ENCODE results near the gene FASTK.

FASTK gene

DNA sequence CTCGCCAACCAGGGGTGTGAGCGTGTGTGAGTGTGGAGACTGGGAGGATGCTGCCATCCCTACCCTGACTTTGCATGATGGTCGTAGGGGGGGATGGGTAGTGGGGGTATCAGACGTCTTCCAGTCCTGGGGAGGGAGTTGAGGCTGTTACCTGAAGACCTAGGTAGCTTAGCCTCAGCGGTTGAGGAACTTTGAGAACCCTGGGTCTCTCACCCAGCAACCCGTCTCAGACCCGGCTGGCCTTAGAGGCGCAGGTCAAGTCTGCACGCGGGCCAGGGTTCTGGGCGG, 18.6 kb downstream of the FASTK start:
- DNase-seq: no peak

DNA sequence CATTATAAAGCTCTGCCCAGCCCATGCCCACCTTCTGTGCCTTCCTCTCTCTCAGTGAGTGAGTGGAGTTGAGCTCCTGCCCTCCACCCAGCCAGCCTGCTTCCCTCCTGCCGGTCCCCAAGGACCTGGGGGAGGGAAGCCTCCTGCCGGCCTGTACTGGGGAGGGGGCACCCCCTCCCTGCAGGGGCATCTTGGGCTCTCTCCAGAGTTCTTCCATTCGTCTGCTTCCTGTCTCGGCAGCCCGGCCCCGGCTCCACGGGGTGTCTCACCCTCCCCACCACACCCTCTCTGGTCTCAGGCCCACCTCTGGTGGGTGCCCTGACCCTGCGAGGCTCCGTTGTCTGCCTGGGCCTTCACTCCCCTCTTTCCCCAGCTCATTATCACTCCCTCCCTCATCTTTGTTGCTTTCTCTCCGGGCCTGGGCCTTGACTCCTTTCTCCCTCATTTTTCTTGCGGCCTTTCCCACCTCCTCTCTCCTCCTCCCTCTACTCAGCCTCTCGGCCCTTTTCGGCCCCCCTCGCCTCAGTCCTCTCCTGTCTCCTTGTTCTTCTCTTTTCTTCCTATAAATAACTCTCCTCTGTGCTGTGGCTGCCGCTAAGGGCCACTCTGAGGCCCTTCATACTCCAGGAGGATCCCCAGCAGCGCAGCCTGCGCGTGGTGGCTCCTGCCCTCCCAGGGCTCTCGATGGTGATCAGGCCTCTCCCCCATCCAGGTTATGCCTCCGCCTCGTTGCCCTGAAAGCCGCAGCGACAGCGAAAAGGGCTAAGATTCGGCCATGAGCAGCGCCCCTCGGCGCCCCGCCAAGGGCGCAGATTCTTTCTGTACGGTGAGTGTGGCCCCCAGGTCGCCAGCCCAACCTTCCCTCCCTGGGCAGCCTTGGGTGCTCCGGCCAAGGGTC, 19.1 kb downstream of the FASTK start:
- no peak for DNase-seq

DNA sequence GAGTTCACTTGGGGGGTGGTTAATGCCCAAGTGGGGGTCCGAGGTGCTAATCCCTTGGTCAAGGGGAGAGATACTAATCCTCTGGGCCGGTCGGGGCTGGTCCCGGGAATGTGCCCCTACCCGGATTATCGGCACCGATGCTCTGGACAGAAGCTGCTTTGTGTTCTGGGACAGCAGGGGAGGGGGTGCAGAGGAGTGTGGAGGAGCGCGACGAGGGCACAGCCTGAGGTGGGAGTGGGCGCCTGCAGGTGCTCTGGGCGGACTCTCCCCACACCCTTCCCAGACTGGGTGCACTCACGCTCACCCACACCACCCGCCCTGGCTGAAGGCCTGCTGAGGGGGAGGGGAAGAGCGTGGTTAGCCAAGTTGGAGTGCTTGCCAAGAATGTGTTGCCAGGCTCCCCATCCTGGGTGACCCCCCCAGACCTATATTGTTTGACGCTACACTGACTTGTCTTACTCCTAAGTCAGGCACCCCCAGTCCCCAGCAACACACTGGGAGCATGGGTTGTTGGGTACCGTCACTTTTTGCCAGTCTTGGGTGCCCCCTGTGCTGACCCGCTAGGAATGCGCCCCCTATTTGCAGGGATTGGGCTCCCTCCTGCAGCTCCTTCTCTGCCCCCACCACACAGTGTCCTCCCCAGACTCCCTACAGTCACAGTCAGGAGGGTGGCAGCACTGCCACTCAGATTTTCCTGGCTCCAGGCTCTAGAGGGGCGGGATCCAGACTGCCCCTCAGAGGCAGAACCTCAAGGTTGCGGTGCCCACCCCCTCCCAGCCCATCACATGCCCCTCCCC, 20.0 kb downstream of the FASTK start:
- DNase-seq: peak; percentile 15

DNA sequence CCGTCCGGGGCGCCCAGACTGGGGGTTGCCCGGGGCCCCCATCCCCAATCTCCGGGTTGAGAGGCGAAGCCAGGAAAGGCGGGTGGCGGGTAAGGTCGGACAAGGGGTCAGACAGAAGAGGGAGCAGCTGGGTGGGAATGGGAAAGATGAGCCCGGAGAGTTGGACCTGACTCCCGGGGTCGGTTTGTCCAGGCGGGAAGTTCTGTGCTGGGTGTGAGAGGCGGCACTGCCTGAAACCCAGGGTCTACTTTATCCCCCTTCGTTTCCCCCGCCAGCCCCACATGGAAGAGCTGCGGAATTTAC, 20.5 kb downstream of the FASTK start:
- no peak for DNase-seq

- peak; percentile 72 for DNase-seq
Measured at GRCh38 chr7:151059367-151060112, 21.1 kb downstream of the FASTK start, which contains the start of gene SLC4A2. TSS of gene SLC4A2 (plus strand) at chr7:151059589. CDS start at chr7:151061988, 2,399 bp downstream.

DNA sequence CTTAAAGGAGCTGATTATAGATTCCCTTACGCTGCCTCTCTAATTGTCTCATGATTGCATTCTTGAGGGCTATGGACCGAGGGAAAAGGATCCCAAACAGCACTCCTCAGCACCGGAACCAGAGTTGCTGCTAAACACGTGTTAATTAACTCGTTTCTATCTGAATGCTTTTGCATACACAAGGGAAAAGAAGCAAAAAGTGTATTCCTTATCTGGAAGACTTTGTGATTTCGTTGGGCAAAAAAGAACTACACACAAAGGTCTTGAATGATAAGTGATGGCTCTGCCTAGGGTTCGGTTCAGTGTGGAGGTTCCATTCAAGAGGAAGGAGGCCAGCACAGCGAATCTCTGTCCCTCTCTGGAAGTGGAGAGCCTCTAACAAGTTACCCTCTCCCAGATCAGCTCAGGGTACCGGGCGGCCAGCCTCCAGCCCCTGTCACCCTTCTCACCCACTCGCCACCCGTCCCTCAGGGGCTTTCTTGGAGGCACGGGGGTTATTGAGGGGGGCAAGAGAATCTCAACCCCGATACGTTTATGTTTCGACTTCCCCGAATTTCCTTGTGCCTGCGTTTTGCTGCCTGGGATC, 21.7 kb downstream of the FASTK start:
- DNase-seq: peak; percentile 68

GRCh38 chr7:151057989-151058780, 22.4 kb downstream of the FASTK start:
- peak; percentile 97 for DNase-seq

DNA sequence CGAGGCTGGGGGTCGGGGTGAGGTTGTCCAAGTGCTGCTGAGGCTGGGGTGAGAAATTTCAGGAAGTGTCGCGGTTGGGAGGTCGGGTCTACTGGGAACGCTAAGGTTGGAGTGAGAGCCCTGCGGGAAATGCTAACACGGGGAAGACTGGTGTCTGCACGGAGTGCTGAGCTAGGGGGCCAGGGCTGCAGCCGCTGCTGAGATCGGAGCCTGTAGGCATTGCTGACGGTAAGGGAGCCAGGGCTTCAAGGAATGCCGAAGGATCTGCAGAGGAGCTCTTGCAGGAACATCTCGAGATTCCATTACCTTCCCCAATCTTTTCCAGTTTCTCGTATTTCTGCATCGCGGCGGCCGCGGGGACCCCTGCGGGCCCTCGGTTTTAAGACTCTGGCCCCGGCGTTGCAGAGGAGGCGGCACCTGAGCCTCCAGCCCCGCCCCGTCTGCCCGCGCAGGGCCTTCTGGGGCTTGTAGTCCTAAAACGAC, 23.1 kb downstream of the FASTK start, which contains the start of gene CDK5:
Gene CDK5, minus strand, starts transcription at position 392 of the 483 bp plus-strand sequence. Its CDS starts 49 bp downstream, at position 343.
- no peak for DNase-seq

DNA sequence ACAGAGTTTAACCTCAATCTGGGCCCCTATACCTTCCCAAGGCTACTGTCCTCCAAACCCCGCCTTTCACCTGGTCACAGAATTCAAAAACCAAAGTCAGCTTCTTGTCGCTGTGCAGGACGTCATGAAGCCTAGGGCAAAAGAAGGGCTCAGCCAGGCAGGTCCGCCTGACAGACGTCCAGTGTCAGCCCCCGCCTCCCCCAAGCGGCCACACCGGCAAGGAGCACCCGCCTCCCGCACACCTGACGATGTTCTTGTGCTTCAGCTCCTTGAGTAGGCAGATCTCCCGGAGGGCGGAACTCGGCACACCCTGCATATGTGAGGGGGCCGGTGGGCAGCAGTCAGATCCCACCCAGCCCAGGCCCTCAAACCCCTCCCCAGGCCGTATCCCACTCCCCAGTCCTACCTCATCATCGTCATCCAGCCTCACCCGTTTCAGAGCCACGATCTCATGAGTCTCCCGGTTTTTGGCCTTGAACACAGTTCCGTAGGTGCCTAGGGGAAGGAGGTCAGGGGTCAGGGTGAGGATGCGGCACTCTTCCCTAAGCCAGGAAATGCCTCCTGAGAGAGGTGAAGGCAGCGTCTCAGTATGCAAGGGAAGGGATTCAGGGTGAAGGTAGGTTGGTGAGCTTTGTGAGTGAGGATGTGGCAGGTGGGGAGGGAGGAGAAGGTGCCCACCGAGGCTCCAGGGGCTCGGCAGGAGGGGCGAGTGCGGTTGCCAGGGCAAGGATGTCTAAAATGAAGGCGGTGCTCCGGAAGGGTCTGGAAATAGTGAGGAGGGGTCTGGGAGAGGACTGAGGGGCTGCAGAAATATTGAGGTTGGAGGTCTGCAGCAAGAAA, 23.7 kb downstream of the FASTK start:
- no peak for DNase-seq

- peak; percentile 0 for DNase-seq
Measured at GRCh38 chr7:151056283-151056665, 24.3 kb downstream of the FASTK start.

GRCh38 chr7:151053751-151054150, 26.9 kb downstream of the FASTK start:
- DNase-seq: no peak

- DNase-seq: no peak
Measured at GRCh38 chr7:151053096-151053495, 27.5 kb downstream of the FASTK start.

GRCh38 chr7:151051108-151051507, 29.5 kb downstream of the FASTK start:
- DNase-seq: peak; percentile 58

DNA sequence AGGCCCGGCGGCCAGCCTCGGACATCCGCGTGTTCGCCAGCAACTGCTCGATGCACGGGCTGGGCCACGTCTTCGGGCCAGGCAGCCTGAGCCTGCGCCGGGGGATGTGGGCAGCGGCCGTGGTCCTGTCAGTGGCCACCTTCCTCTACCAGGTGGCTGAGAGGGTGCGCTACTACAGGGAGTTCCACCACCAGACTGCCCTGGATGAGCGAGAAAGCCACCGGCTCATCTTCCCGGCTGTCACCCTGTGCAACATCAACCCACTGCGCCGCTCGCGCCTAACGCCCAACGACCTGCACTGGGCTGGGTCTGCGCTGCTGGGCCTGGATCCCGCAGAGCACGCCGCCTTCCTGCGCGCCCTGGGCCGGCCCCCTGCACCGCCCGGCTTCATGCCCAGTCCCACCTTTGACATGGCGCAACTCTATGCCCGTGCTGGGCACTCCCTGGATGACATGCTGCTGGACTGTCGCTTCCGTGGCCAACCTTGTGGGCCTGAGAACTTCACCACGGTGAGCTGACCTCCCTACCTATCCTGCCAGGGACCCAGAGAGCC, 31.6 kb downstream of the FASTK start:
- no peak for DNase-seq

DNA sequence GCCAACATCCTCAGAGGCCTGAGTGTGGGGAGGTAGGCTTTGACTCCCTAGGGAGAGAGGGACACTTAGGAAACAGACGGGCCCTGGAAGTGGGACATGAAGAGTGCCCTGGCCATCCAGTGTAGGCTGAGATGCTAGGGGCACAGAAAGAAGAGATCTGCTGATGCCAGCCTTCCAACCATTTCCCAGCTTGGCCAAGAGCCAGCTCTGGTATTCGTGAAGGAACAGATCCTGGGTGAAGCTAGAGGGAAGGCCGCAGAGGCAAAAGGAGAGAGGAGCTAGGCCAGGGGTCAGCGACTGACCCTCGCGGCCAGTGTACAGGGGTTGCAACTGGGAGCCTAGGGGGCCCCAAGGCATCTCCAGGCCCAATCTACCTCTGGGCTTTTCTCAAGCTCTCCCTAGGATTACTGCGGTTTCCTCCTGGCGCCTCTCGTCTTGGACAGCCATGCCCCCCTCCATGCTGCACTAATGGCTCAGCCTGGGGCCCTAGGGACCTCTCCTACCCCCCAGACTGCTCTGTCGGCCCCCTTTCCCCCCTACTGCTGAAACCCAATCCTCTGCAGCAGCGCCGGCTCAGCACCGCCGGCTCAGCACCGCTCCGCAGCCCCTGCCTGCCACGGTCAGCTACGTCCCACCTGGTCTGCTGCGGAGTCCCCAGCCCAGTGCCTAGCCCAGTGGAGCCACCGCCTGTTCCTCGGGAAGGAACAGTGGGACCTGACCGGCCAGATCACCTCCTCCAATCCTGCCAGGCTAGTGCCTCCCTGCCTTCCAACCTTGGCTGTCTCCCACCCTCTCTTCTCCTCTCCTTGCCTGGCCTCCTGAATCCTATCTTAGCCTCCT, 32.4 kb downstream of the FASTK start, which contains the start of gene ASIC3:
Gene ASIC3, plus strand, starts transcription at position 556 of the 840 bp plus-strand sequence. CDS start 355 bp downstream, outside the sequence.
- DNase-seq: no peak

DNA sequence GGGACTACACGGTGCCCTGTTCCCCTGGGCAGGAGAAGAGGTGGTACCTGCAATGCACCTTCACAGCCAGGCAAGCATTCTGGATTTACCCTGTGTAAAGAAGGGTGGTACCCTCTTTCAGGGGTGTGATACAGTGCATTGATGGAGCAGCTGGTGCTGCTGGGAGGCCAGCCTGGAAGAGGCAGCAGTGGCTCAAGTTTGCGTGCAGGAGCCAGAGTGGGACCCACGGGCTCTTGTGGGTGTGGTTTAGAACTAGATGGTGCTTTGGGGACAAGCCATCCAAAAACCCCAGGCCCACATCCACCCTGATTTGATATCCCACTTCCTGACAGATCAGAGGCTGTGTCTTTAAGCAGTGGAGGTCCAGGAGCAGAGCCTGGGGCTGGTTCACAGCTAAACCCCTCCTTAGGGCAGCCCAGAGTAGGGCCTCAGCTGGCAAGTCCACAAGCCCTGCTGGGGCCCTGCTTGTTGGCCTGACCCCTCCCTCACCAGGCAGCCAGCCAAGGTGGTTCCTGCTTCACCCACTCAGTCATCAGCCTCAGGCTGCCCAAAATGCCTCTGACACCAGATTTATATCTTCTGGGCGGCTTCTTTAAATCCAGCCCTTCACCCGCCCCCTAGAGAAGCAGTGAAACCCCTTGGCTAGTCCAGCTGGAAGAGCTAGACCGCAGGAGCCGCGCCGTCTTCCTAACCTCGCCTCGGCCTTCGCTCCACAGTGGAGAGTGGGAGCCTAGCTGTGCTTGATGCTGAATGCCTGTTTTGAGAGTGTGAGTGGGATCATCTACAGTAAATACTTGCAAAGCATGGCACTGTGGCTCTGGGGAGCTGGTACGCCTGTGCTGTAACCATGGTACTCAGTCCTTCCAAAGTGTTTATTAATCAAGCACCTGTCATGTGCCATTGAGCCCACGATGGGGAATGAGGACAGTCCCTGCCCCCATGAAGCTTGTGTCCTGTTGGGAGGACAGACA, 33.7 kb downstream of the FASTK start:
- peak; percentile 40 for DNase-seq

DNA sequence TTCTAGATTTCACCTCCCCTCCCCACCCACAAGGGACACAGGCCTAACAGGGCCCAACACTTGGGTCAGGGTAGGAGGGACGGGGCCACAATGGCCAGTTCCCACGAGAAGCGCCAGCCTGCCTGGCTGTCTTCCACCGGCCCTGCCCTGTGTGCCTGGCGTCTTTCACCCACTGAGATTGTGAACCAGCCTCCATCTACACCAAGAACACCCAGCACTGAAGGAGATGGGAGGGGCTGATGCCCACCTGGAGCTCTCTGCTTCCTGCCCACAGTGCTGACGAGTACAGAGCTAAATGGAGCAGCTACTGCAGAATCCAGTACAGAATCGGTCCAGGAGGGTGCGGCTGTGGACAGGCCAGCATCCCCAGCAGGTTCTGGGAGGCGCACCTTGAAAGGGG, 34.6 kb downstream of the FASTK start:
- DNase-seq: no peak

DNA sequence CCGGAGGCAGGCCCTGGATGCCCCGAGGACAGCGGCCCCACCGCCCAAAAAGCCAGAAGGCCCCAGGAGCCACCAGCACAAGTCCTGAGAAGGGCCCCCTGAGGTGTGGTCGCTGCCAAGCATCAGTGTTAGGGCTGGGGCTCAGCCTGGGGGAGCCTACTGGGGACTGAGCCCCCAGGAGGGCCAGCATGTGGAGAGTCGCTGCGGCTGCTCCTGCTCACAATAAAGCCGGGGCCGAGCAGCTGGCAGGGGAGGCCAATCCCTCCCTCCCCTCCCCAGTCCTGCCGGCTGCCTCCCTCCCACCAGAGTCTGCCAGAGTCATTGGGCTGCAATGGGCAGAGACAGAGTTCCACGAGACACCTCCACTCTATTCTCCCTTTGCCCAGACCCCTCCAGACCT, 35.3 kb downstream of the FASTK start:
- DNase-seq: no peak

Data from OCI-M1 (cell line).